Germinal center (tissue), 1 donor: ENCODE data around the gene RANBP9.
A peak's percentile ranks its signal among the peaks of the same experiment; 100 is the strongest.

Source experiments
- DNase-seq: peaks from one replicate; pipeline ENCODE4 v3.0.0; 2012; ENCODE audit warnings: mixed read lengths, low spot score

The RANBP9 gene

DNA sequence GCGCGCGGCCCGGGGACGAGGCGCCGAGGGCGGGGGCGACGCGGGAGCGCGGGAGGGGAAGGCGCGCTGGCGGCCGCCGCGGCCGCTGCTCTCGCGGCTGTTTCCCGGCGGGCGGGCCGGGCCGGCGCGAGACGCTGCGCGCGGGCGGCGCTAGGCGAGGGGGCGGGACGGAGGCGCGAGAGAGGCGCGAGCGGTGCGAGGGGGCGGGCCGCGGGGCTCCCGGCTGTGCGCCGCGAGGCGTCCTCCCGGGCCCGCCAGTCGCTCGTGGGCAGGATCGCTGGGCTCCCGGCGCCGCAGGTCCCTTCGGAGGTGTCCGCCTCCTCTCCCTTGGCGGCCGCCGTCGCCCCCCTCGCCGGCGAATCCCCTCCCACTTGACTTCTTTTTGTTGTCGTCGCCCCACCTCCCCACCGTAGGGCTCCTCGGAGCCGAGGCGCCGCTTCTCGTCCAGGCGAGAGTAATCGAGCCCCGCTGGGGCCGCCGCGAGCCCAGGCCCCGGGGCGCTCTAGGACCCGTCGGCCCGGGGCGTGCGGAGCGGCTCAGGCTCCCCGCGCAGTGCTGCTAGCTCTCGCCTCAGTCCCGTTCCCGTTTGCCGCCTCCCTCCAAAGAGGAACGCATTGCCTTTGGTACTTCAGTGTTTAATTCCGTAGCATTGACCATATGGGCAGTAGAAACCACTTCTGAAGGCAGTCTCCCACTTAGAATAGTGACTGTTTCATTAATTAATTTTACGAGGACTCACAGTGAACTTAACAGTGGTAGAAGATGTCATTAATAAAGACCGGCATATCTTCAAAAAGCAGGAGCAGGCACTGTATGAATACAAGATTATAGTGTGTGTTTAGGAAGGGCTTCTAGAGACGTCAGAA lies at the start of gene RANBP9:
TSS of gene RANBP9 (minus strand) at position 103 of the 866 bp plus-strand sequence. CDS start 330 bp downstream, outside the sequence.
- DNase-seq: peak; percentile 89

- no peak for DNase-seq
Measured at GRCh38 chr6:13760307-13761304, 49.0 kb upstream of the RANBP9 start.

- no peak for DNase-seq
Measured at GRCh38 chr6:13759025-13759424, 47.4 kb upstream of the RANBP9 start.

DNA sequence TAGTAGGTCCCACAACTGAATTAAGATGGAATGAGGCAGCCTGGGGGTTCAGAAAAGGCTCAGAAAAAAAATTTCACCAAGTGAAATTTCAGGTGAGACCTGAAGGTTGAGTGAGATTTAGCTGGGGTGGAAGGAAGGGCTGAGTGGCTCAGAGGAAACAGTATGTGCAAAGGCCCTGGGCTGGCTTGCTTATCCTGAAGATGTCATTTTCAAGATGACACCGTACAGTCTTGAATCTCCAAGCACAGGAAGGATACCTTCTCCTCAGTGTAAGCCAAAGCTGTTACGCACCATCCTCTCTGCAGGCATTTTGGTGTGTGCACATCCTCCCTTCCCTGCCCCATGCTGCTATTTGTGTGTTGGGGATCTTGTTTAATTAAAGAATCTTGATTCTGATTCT lies 43.0 kb upstream of the RANBP9 start:
- no peak for DNase-seq

DNA sequence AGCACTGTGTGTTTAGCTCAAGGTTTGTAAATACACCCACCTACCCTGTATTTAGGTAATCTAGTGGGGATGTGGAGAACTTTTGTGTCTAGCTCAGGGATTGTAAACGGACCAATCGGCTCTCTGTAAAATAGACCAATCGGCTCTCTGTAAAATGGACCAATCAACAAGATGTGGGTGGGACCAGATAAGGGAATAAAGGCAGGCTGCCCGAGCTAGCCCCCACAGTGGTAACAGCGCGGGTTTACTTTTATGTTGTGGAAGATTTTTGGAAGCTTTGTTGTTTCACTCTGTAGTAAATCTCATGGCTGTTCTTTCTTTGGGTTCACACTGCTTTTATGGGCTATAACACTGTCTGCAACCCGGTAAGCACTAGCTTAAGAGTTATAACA lies 32.1 kb upstream of the RANBP9 start:
- no peak for DNase-seq

GRCh38 chr6:13742961-13743735 lies 31.5 kb upstream of the RANBP9 start:
- DNase-seq: no peak

DNA sequence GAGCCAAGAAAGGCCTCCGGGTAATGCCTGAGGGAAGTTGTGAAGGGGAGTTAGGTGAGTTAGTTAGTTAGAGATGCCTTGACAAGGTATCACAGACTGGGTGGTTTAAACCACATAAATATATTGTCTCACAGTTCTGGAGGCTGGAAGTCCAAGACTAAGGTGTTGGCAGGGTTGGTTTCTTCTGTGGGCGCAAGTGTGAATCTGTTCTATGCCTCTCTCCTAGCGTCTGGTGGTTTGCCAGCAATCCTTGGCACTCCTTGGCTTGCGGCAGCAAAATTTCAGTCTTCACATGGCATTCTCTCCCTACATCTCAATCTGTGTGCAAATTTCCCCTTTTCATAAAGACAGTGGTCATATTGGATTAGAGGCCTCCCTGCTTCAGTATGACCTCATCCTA lies 29.7 kb upstream of the RANBP9 start:
- no peak for DNase-seq

GRCh38 chr6:13735031-13735430 lies 23.4 kb upstream of the RANBP9 start:
- no peak for DNase-seq

DNA sequence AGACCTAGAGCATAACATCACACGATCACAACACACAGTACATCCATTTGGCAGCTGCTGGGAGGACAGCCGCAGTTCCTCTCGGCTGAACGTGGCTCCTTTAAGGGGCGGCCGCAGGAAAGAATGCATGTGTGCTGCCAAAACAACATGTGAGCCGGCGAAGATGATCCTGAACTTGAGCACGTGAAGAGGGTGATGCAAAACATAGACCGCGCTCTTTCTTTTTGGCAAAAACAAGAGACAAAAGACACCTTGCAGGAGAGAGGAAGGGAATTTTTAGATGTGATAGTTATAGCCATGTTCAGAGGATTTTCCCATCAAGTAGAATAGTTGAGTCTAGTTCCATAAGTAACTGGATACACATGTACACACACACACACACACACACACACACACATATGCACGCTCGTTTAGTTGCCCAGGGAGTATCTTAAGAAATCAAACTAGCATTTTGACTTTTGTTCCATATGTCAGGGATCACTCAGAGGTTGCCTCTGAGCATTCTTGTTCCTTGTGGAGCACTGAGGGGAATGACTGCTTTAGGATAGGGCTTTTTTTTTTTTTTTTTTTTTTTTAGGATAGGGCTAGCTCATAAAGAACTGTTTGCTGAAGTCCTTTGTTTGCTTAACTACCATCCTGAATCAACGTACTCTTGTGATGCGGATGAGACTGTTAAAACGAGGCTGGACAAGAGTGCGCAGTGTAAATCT lies 21.7 kb upstream of the RANBP9 start:
- DNase-seq: no peak

- no peak for DNase-seq
Measured at GRCh38 chr6:13730704-13731103, 19.1 kb upstream of the RANBP9 start.

GRCh38 chr6:13729891-13730290 lies 18.3 kb upstream of the RANBP9 start:
- DNase-seq: no peak

GRCh38 chr6:13725570-13725969 lies 13.9 kb upstream of the RANBP9 start:
- no peak for DNase-seq

- DNase-seq: no peak
Measured at GRCh38 chr6:13725052-13725451, 13.4 kb upstream of the RANBP9 start.

DNA sequence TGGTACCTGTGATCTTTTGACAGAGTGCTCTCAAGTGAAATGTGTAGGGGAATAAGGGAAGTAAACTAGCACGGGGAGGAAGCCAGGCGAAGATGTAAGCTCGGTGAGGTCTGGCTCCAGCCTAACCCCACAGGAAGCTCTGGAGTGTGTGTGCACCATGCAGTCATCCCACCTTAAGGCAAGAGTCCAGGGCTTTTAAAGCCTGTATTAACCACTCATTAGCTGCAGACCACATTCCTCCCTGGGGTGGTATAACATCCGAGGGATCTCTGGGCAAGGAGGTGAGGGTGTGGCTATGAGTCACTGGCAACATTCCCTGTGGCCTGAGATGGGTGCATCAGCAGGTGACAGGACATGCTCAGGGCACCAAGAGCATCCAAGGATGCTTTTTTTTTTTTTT lies 12.5 kb upstream of the RANBP9 start:
- no peak for DNase-seq

DNA sequence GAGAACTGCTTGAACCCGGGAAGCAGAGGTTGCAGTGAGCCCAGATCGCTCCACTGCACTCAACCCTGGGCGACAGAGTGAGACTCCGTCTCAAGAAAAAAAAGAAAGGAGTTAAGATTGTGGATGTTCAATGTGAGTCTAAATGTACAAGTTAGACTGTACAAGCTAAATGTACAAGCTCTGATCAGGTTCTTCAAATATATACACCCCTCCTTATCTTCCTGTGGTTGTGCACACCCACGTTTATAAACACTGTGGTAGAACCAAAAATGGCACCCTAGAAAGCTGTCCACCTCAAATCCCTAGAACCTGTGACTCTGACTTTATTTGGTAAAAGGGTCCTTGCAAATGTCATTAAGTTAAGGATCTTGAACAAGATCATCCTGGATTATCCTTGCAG lies 11.2 kb upstream of the RANBP9 start:
- no peak for DNase-seq

DNA sequence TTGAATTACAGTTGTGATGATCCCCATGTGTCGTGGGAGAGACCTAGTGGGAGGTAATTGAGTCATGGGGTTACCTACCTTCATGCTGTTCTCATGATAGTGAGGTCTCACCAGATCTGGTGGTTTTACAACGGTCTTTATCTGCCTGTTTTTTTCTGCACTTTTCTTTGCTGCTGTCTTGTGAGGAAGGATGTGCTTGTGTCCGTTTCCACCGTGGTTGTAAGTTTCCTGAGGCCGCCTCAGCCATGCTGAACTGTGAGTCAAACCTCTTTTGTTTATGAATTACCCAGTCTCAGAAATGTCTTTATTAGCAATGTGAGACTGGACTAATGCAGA lies 6.5 kb upstream of the RANBP9 start:
- no peak for DNase-seq

DNA sequence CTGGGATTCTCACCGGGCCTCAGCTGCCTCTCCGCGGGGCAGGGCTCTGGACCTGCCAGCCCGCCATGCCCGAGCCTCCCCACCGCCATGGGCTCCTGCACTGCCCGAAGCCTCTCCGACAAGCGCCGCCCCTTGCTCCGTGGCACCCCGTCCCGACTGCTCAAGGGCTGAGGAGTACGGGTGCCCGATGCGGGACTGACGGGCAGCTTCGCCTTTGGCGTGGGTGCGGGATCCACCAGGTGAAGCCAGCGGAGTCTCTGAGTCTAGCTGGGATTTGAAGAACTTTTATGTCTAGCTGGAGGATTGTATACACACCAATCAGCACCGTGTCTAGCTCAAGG lies 5.3 kb upstream of the RANBP9 start:
- no peak for DNase-seq

- no peak for DNase-seq
Measured at GRCh38 chr6:13716225-13716954, 4.8 kb upstream of the RANBP9 start.

DNA sequence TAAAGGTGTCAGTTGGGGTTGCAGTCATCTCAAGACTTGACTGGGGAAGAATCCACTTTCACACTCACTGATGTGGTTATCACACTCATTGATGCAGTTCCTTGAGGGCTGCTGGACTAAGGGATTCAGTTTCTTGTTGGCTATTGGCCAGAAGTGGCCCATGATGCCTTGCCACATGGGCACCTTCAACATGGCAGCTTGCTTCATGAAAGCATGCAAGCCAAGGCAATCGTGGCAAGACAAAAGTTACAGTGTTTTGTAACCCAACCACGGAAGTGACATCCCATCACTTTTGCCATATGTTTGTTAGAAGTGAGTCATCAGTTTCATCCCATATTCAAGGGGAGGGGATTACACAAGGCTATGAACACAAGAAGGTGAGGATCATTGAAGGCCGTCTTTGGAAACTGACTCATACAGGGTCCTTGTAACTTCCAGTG lies 3.8 kb upstream of the RANBP9 start:
- DNase-seq: no peak

DNA sequence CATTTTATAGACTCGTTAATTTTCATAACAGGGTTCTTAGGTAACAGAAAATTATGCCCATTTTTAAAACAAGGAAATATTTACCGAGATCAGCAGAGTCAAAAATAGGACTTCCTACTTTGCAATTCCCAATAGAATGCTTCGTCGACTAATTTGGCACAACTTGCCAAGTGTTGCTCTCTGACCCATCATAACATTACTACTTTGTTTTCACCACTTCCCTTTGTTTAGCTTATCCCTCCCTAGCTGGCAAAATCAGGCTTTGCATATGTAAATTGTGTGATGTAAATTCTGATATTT lies 914 bp upstream of the RANBP9 start:
- peak; percentile 42 for DNase-seq

DNA sequence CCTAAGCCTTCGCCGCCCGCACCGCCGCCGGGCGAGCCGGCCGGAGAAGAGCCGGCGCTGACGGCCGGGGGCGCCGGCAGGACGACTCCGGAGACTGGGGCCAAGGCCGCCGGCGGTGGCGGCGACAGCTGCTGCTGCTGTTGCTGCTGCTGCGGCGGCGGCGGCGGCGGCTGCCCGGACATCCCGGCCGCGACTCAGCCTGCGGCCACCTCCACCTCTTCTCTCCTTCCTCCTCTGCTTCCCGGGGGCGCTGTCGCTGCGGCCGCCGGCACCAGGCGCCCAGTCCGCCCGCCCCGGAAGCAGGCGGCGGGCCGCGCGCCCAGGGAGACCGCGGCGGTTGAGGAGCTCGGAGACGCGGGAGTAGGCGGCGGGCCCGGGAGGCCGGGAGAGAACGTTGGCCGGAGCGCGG lies 307 bp downstream of the RANBP9 start:
- DNase-seq: peak; percentile 76
